ENCODE data around the gene CAMSAP3.

- TF ChIP-seq CTCF (IDR thresholded peaks at IDR 0.05) (no peak), POLR2A (IDR thresholded peaks at IDR 0.05) (no peak), POLR2AphosphoS5 (IDR thresholded peaks at IDR 0.05) (no peak)
Observed at GRCh38 chr19:7627166-7627565, 31.5 kb downstream of the CAMSAP3 start.

Measured in prostate gland (tissue), 2 donors.